Mesendoderm (in vitro differentiated cells): ENCODE measurements around the gene TIMP4.
A peak's percentile ranks its signal among the peaks of the same experiment; 100 is the strongest.

Source experiments
- DNase-seq: peaks from one replicate; pipeline ENCODE4 v3.0.0; 2013
- H2AK5ac ChIP-seq: 2 replicates; pipeline ENCODE4 v1.6.1; 2013; ENCODE audit warnings: low read length, inconsistent platforms
- H2BK120ac ChIP-seq: 2 replicates; pipeline ENCODE4 v1.6.1; 2013; ENCODE audit warnings: low read depth, mild to moderate bottlenecking, low read length, moderate library complexity, mixed read lengths
- H2BK15ac ChIP-seq: replicated peaks from 2 replicates; pipeline ENCODE4 v1.6.1; 2013; ENCODE audit warnings: low read depth, mild to moderate bottlenecking, moderate library complexity
- H2BK5ac ChIP-seq: 2 replicates; pipeline ENCODE4 v1.6.1; 2013; ENCODE audit warnings: low read length, inconsistent platforms
- H3K18ac ChIP-seq: 2 replicates; pipeline ENCODE4 v1.6.1; 2013; ENCODE audit warnings: mild to moderate bottlenecking, low read length, mixed read lengths
- H3K23ac ChIP-seq: one replicate; pipeline ENCODE4 v1.6.1; 2013; ENCODE audit warnings: low read length
- H3K27ac ChIP-seq: 2 replicates; pipeline ENCODE4 v1.5.1; 2013; ENCODE audit warnings: low read depth, mild to moderate bottlenecking, inconsistent platforms, low read length, moderate library complexity
- H3K27me3 ChIP-seq: 2 replicates; pipeline ENCODE4 v1.6.1; 2013; ENCODE audit warnings: low read length, control low read depth, mild to moderate bottlenecking, inconsistent platforms; ENCODE audit not compliant: insufficient read depth, poor library complexity
- H3K36me3 ChIP-seq: 2 replicates; pipeline ENCODE4 v1.6.1; 2013; ENCODE audit warnings: low read length, inconsistent platforms; ENCODE audit not compliant: control insufficient read depth, insufficient read depth
- H3K4ac ChIP-seq: one replicate; pipeline ENCODE4 v1.6.1; 2013; ENCODE audit warnings: low read depth, mild to moderate bottlenecking, low read length, moderate library complexity
- H3K4me1 ChIP-seq: 2 replicates; pipeline ENCODE4 v1.6.1; 2013; ENCODE audit warnings: low read depth, low read length, inconsistent platforms; ENCODE audit not compliant: control insufficient read depth
- H3K4me2 ChIP-seq: 2 replicates; pipeline ENCODE4 v1.6.1; 2013; ENCODE audit warnings: low read length
- H3K4me3 ChIP-seq: 2 replicates; pipeline ENCODE4 v1.5.1; 2013; ENCODE audit warnings: mild to moderate bottlenecking, low read length
- H3K56ac ChIP-seq: one replicate; pipeline ENCODE4 v1.6.1; 2013; ENCODE audit warnings: low read length
- H3K79me1 ChIP-seq: 2 replicates; pipeline ENCODE4 v1.6.1; 2013; ENCODE audit warnings: low read length, inconsistent platforms
- H3K79me2 ChIP-seq: 2 replicates; pipeline ENCODE4 v1.6.1; 2013; ENCODE audit warnings: mild to moderate bottlenecking, low read length; ENCODE audit not compliant: control insufficient read depth, insufficient read depth
- H3K9ac ChIP-seq: 2 replicates; pipeline ENCODE4 v1.6.1; 2013; ENCODE audit warnings: low read length, inconsistent platforms
- H4K5ac ChIP-seq: one replicate; pipeline ENCODE4 v1.6.1; 2013; ENCODE audit warnings: low read length
- H4K8ac ChIP-seq: one replicate; pipeline ENCODE4 v1.6.1; 2013; ENCODE audit warnings: low read depth, mild to moderate bottlenecking, control low read depth, low read length, moderate library complexity
- WGBS: extraction: QIAGEN DNeasy Blood & Tissue Kit; methylation state at CpG from one replicate; pipeline ENCODE4 v1.1.7; 2013; ENCODE audit warnings: low lambda C conversion rate, missing lambda C conversion rate; ENCODE audit not compliant: insufficient coverage; ENCODE audit errors: extremely low coverage; 5-methylcytosine and 5-hydroxymethylcytosine counted together

The TIMP4 gene

GRCh38 chr3:12147049-12147780, 11.5 kb downstream of the TIMP4 start:
- no peak overlapping the region for H3K9ac ChIP-seq

DNA sequence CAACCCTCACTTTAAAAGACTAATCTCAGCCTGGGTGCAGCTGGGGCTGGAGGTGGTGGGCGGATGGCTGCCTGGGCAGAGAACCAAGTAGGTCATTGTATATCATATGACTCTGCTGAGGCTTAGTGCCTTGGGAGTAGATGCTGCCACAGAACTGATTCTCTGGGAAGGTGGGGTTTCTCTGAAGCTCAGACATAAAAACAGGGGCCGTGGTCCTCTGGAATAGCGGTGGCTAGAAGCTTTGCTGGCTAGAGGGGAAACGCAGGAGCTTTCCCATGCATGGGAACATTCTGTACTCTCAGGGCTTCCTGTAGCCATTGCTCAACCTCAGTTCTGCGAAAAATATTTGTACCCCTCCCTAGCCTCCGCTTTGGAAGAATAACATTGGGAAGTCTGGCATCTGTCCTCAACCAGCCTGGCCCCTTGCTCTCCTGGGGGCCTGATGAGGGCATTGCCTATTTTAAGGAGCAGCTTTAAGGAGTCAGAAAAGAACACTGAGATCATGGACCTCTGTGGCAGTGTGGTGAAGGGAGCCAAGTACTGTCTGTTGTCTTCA, 14.7 kb downstream of the TIMP4 start:
- Histone ChIP-seq H3K79me2 (no peaks in the 10 kb centered on the region), H2BK120ac (no peak overlapping the region), H3K79me1 (no peaks in the 10 kb centered on the region), H3K4me2 (no peak overlapping the region), H3K9ac (no peak overlapping the region), H3K56ac (no peak overlapping the region), H3K4ac (no peak overlapping the region), H2AK5ac (no peak overlapping the region), H3K23ac (no peak overlapping the region), H4K8ac (no peak overlapping the region), H2BK15ac (no peak overlapping the region), H3K4me3 (no peak overlapping the region), H3K4me1 (no peaks in the 10 kb centered on the region), H3K18ac (no peak overlapping the region), H3K27ac (no peak overlapping the region), H3K36me3 (no peaks in the 10 kb centered on the region), H3K27me3 (no peaks in the 10 kb centered on the region), H2BK5ac (no peak overlapping the region), H4K5ac (no peak overlapping the region)
- no peak for DNase-seq
- no CpG with 5 or more reads among the region's 6 CpGs for WGBS

More at GRCh38 chr3:12147049-12147780, 11.5 kb downstream of the TIMP4 start:
- H3K4me3 ChIP-seq, result no peak overlapping the region
- H4K5ac ChIP-seq, result no peak overlapping the region
- no peaks in the 10 kb centered on the region for H3K79me2 ChIP-seq
- H2BK120ac ChIP-seq, result no peak overlapping the region
- WGBS, result no CpG with 5 or more reads among the region's 9 CpGs
- DNase-seq, result no peak
- H3K18ac ChIP-seq, result no peak overlapping the region
- H2AK5ac ChIP-seq, result no peak overlapping the region
- no peaks in the 10 kb centered on the region for H3K36me3 ChIP-seq
- H3K79me1 ChIP-seq, result no peaks in the 10 kb centered on the region
- no peak overlapping the region for H3K27ac ChIP-seq
- no peak overlapping the region for H3K23ac ChIP-seq
- no peak overlapping the region for H3K4me2 ChIP-seq
- no peak overlapping the region for H2BK5ac ChIP-seq
- H3K4ac ChIP-seq, result no peak overlapping the region
- H2BK15ac ChIP-seq, result no peak overlapping the region
- no peak overlapping the region for H3K56ac ChIP-seq
- H3K27me3 ChIP-seq, result no peaks in the 10 kb centered on the region
- H3K4me1 ChIP-seq, result no peaks in the 10 kb centered on the region
- H4K8ac ChIP-seq, result no peak overlapping the region

- H3K9ac ChIP-seq, result no peak overlapping the region
- H3K23ac ChIP-seq, result no peak overlapping the region
- H3K27me3 ChIP-seq, result no peaks in the 10 kb centered on the region
- H3K56ac ChIP-seq, result no peak overlapping the region
- DNase-seq, result no peak
- H3K4me1 ChIP-seq, result no peaks in the 10 kb centered on the region
- no peak overlapping the region for H3K18ac ChIP-seq
- H2AK5ac ChIP-seq, result no peak overlapping the region
- no peak overlapping the region for H3K4ac ChIP-seq
- WGBS, result no CpG with 5 or more reads among the region's 4 CpGs
- no peak overlapping the region for H3K4me3 ChIP-seq
- no peaks in the 10 kb centered on the region for H3K79me2 ChIP-seq
- H4K8ac ChIP-seq, result no peak overlapping the region
- no peaks in the 10 kb centered on the region for H3K79me1 ChIP-seq
- no peak overlapping the region for H2BK15ac ChIP-seq
- no peak overlapping the region for H2BK5ac ChIP-seq
- H3K36me3 ChIP-seq, result no peaks in the 10 kb centered on the region
- no peak overlapping the region for H2BK120ac ChIP-seq
- no peak overlapping the region for H3K27ac ChIP-seq
- no peak overlapping the region for H3K4me2 ChIP-seq
- no peak overlapping the region for H4K5ac ChIP-seq
Measured at GRCh38 chr3:12142476-12142875, 16.2 kb downstream of the TIMP4 start.

- Histone ChIP-seq H3K23ac (no peak overlapping the region), H2BK15ac (no peak overlapping the region), H3K18ac (no peak overlapping the region), H2BK5ac (no peak overlapping the region), H3K4me1 (no peaks in the 10 kb centered on the region), H3K27me3 (no peaks in the 10 kb centered on the region), H3K9ac (no peak overlapping the region), H3K36me3 (no peaks in the 10 kb centered on the region), H3K56ac (no peak overlapping the region), H3K79me2 (no peaks in the 10 kb centered on the region), H2BK120ac (no peak overlapping the region), H4K5ac (no peak overlapping the region), H3K4ac (no peak overlapping the region), H3K79me1 (no peaks in the 10 kb centered on the region), H3K27ac (no peak overlapping the region), H3K4me2 (no peak overlapping the region), H4K8ac (no peak overlapping the region), H3K4me3 (no peak overlapping the region), H2AK5ac (no peak overlapping the region)
- no CpG with 5 or more reads among the region's 1 CpG for WGBS
- no peak for DNase-seq
Measured at GRCh38 chr3:12141350-12141749, 17.4 kb downstream of the TIMP4 start.

DNA sequence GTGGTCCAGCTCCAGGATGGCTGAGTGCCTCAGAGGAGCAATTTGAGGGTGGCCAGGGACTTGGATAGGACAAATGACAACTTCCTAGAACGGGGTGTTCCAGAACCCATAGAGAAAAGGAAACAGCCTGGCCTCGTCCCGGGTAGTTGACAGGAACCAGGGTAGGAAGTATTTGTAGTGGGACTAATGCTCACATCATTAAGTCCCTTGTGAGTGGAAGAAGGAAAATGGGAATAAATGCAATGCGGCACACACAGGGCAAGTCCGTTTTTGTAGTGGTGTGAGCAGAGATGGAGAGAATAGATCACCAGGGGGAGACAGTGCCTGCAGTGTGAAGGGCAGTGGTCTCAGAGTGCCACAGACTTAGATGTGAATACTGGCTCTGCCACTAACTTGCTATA, 19.6 kb downstream of the TIMP4 start:
- Histone ChIP-seq H2BK5ac (no peak overlapping the region), H3K56ac (no peak overlapping the region), H3K79me2 (no peaks in the 10 kb centered on the region), H2BK120ac (no peak overlapping the region), H3K27ac (no peak overlapping the region), H3K79me1 (no peaks in the 10 kb centered on the region), H3K9ac (no peak overlapping the region), H3K23ac (no peak overlapping the region), H3K27me3 (no peaks in the 10 kb centered on the region), H3K4me2 (no peak overlapping the region), H2BK15ac (no peak overlapping the region), H3K4me3 (no peak overlapping the region), H3K18ac (no peak overlapping the region), H3K4ac (no peak overlapping the region), H3K4me1 (no peaks in the 10 kb centered on the region), H4K8ac (no peak overlapping the region), H4K5ac (no peak overlapping the region), H3K36me3 (no peaks in the 10 kb centered on the region), H2AK5ac (no peak overlapping the region)
- peak; percentile 66 for DNase-seq
- WGBS, result no CpG with 5 or more reads among the region's 5 CpGs

- Histone ChIP-seq H3K79me1 (no peaks in the 10 kb centered on the region), H3K27ac (no peak overlapping the region), H3K9ac (no peak overlapping the region), H3K4ac (no peak overlapping the region), H3K56ac (no peak overlapping the region), H3K4me1 (no peaks in the 10 kb centered on the region), H4K8ac (no peak overlapping the region), H3K36me3 (no peaks in the 10 kb centered on the region), H3K27me3 (no peaks in the 10 kb centered on the region), H2AK5ac (no peak overlapping the region), H4K5ac (no peak overlapping the region), H2BK15ac (no peak overlapping the region), H2BK5ac (no peak overlapping the region), H3K23ac (no peak overlapping the region), H3K18ac (no peak overlapping the region), H3K79me2 (no peaks in the 10 kb centered on the region), H3K4me3 (no peak overlapping the region), H2BK120ac (no peak overlapping the region), H3K4me2 (no peak overlapping the region)
- peak; percentile 41 for DNase-seq
- no CpG with 5 or more reads among the region's 1 CpG for WGBS
Measured at GRCh38 chr3:12138044-12138443, 20.7 kb downstream of the TIMP4 start.
